Measurements from ENCODE around the gene B3GNT3.
"Not testable (repeated sequence)": the region's sequence is repeated elsewhere in the genome, so short reads cannot be mapped to it uniquely, and the experiment has no call there.

The B3GNT3 gene

DNA sequence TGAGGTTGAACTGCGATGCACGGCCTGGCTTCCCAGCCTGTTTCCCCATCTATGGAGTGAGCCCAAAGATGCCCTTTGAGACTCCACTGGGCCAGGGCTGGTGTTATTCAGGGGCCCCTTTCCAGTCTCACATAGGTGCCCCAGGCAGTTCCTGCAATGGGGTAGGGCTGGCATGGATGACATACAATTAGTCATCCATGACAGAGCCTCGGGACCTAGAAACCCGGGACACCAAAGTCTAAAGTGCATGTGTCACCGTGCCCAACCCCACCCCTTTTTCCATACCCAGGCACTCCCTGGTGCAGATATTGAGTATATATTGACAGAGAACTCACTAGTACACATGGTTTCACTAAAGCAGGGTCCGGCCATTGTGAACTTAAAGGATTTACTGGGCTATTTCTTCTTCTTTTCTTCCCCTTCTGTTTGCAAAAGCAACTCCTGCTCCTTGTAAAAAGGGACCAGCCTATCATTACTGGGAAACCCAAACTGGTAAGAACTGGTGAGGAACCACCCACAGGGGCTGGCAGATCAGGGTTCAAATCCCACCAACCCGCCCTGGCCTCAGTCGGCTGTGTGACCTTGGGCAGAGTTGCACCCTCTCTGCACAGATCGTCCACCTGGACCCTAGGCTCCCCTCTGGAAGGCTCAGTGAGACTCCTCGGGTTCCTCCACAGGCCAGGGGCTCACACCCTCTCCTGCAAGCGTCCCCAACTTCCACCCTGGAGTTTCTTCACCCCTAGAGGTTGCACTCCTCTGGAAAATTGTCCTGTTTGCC, 2.7 kb downstream of the B3GNT3 start:
- peak; percentile 74 to 75 (median 75) for DNase-seq

GRCh38 chr19:17798599-17798998, 3.7 kb downstream of the B3GNT3 start:
- not testable (repeated sequence) for DNase-seq

- no peak for DNase-seq
These were observed 7.4 kb downstream of the B3GNT3 start for GRCh38 chr19:17802137-17802858.

DNA sequence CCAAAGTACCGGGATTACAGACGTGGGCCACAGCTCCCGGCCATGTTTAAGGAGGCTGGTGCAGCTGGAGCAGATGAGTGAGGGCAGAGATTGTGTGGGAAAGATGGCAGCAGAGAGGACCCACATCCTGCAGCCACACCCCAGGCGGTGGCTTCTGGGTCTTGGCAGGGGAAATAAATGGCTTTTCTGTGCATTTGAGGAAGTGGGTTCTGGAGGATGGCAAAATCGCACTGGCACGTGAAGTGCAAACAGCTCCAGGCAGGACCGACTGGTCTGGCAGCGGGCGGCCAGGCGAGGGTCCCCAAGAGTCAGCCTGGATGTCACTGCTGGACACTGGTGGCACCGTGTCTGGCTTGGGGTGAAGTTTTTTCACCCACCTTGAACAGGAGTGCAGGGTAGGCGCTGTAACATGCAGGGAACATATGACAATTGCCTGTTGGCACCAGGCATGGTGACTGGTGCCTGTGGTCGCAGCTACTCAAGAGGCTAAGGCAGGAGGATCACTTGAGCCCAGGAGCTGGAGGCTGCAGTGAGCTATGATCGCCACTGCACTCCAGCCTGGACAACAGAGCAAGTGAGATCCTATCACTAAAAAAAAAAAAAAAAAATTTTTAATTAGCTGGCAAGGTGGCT, 8.4 kb downstream of the B3GNT3 start:
- peak; percentile 50 to 66 (median 64) for DNase-seq

GRCh38 chr19:17805427-17805826, 10.5 kb downstream of the B3GNT3 start:
- no peak for DNase-seq

DNA sequence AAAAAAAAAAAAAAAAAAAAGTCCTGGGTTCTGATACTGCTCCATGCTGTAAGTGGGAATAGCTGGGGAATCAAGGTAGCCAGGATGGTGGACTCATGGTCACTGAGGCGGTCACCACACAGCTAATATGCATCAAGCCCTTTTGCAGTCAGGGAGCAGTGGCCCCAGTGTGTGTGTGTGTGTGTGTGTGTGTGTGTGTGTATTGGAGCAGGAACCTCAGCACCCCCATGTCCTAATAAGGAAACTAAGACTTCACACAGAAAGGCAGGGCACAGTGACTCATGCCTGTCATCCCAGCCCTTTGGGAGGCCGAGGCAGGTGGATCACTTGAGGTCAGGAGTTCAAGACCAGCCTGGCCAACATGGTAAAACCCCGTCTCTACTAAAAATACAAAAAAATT, 12.0 kb downstream of the B3GNT3 start:
- DNase-seq: peak; percentile 29 to 49 (median 36)

GRCh38 chr19:17807731-17808316, 12.9 kb downstream of the B3GNT3 start:
- DNase-seq: no peak

- no peak for DNase-seq
These were observed 16.2 kb downstream of the B3GNT3 start for GRCh38 chr19:17811103-17811502.

GRCh38 chr19:17811681-17812080, 16.7 kb downstream of the B3GNT3 start:
- no peak for DNase-seq

DNA sequence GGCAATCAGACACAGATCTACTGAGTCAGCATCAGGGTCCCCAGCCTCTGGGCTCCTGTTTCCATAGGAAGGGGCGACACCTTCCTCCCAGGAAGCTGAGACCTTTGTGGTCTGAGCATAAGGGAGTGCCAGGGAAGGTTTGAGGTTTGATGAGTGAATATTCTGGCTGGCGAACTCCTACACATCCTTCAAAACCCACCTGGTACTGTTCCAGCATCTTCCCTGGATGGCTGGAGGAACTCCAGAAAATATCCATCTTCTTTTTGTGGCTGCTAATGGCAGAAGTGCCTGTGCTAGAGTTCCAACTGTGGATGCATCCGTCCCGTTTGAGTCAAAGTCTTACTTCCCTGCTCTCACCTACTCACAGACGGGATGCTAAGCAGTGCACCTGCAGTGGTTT, 17.2 kb downstream of the B3GNT3 start:
- DNase-seq: no peak

DNA sequence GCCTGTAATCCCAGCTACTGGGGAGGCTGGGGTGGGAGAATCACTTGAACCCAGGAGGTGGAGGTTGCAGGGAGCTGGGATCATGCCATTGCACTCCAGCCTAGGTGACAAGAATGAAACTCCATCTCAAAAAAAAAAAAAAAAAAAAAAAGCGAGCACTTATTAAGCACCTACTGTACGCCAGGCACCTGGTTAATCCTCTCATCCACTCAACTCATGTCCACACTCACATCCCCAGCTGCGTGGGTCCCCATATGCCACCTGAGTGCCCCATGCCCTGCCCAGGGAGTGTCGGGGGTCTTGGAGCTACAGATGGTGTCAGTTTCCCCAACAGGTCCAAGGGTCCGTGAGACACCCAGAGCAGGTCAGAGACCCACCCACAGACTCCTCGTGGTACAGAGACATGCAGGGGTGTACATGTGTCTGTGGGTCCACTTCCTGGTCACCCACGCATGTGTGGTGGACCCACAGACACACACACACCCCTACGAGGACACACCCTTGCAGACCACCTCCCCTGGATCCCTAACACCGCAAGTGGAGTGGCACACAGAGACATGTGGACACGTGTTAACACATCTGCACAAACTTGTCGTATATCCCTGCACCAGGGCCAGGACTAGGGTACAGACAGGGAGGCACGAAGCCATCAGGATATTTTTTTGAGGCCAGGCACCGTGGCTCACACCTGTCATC, 22.9 kb downstream of the B3GNT3 start:
- DNase-seq: no peak

DNA sequence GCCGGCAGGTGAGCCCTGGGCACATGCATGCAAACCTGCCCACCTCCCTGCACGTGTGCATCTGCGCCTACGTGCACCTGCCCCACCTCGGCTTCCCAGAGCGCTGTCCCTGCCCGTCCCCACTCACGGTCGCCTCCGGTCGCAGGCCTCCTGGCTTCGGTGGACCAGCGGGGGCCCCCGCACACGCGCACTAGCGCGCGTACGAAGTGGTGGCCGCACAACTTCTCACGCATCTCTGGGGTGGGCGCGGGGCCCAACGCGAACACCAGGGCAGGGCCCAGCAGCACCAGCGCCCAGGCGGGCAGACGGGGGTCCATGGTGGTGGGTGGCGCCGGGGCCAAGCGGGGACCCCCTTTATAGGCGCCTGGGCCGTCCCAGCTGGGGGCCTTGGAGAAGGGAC, 26.3 kb downstream of the B3GNT3 start, which contains the start of gene INSL3:
Gene INSL3, minus strand, starts transcription at position 330 of the 400 bp plus-strand sequence. Its CDS starts 13 bp downstream, at position 317.
- DNase-seq: no peak

GRCh38 chr19:17824339-17824738, 29.4 kb downstream of the B3GNT3 start:
- DNase-seq: no peak

DNA sequence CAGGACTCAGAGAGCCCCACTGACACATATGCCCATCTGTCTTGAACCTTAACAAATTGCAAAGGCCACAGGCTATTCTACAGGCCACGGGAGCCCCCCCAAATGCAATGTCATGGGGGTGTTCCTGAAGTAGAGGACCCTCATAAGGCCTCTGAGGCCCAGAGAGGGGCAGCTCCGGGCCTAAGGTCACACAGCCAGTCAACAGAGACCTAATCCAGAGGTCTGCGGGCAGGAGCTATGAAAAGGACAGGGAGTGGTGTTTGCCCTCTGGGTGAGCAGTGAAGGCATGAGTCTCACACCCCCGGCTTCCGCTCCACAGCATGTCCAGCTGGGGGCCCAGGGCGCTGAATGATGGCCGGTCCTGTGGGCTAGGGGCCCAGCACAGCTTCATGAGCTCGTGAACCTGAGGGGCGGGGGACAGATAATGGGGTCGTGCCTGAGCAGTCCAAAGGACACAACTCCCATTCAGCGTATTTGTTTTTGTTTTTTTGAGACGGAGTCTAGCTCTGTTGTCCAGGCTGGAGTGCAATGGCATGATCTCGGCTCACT, 31.6 kb downstream of the B3GNT3 start:
- DNase-seq: no peak

DNA sequence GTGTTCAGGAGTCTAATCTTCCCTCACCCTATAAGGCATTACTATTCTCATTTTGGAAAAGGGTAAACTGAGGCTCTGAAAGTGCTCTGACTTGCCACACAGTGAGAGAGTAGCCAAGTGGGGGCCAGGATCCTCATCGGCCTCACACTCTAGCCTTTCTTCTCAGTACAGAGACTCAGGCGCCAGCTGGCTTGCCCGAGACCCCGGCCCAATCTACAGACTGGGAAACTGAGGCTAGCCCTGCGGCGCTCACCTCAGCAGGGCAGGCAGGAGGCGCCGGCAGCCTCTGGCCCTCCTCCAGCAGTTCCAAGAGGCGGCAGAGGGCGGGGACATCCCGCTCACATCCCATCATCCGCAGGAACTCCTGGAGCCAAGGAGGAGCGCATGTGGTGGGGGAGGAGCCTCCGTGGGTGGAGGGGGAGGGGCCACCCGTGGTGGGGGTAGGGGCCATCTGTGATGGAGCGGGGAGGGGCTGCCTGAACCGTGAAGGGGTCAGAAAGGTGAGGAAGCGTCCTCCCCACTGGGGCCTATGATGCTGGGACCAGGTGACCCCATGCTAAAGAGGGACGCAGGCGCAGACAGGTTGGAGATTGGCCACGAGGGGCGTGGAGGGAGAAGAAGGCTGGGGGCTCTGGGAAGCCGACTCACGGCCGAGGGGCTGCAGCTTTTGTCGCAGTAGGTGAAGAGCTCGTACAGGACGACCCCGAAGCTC, 35.1 kb downstream of the B3GNT3 start:
- DNase-seq: no peak

DNA sequence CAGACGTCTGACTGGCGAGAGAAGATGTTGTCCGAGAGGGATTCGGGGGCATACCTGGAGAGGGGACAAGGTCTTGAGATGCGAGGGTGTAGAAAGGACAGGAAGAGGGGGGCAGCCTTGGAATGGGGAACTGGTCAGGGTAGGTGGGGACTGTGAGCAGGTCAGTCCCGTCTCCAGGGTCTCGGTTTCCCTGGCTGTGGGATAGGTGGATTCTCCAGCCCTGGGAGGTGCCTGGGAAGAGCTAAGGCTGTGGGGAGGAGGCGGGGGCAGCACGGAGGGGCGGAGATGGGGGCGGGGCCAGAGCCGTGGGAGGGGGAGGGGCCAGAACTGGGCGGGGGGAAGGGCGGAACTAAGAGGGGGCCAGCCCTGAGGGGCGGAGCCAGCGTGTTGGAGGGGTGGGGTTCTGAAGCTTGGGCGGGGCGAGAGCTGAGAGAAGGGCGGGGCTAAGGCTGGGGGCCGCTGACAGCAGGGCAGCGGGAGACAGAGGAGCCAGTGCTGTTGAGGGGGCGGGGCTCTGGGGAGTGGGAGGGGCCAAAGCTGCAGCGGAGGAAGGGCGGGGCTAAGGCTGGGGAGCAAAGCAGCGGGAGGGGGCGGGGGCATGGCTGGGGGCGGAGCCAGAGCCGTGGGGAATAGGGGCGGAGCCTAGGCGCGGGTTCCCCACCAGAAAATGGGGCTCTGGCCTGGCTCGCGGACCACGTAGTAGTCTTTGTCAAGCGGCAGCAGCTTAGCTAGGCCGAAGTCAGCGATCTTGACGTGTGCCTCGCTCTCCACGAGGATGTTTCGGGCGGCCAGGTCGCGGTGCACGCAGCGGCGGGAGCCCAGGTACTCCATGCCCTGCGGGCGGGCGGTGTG, 35.9 kb downstream of the B3GNT3 start:
- DNase-seq: peak in 1 of 3 donors; percentile 35

GRCh38 chr19:17831419-17831888, 36.5 kb downstream of the B3GNT3 start:
- no peak for DNase-seq

GRCh38 chr19:17832443-17833208, 37.7 kb downstream of the B3GNT3 start:
- DNase-seq: no peak

- DNase-seq: no peak
These were observed 39.6 kb downstream of the B3GNT3 start for GRCh38 chr19:17834350-17835181.

Data from suppressor macrophage treated with lipopolysaccharide for 1 hour (primary cell).